Smooth muscle cell (in vitro differentiated cells): ENCODE results near the gene MAGI1. TPM values are rescaled to one million over a fixed set of nuclear protein-coding genes. Genes with fewer than 3 reads are reported as not detected.

Source experiments
- DNase-seq: peaks from one replicate; lab custom pipeline; 2025; ENCODE audit not compliant: unreplicated experiment; lab: John Stamatoyannopoulos, UW
- H2AFZ ChIP-seq: fragments of 200-600 bp; sonication (generic); 2 replicates; pipeline ENCODE4 v1.6.0; 2016; ENCODE audit warnings: antibody characterized with exemption, low read depth, mild to moderate bottlenecking
- H3F3A ChIP-seq: fragments of 200-600 bp; sonication (generic); 2 replicates; pipeline ENCODE4 v1.6.0; 2017; ENCODE audit warnings: antibody characterized with exemption, low read depth
- H3K27ac ChIP-seq: fragments of 200-600 bp; sonication (generic); 2 replicates; pipeline ENCODE4 v1.5.1; 2016; ENCODE audit warnings: low read depth, mild to moderate bottlenecking
- H3K27me3 ChIP-seq: fragments of 200-600 bp; sonication (generic); 2 replicates; pipeline ENCODE4 v1.6.1; 2016; ENCODE audit warnings: low read depth, mild to moderate bottlenecking
- H3K36me3 ChIP-seq: fragments of 200-600 bp; sonication (generic); 2 replicates; pipeline ENCODE4 v1.5.1; 2016; ENCODE audit warnings: low read depth
- H3K4me1 ChIP-seq: fragments of 200-600 bp; sonication (generic); 2 replicates; pipeline ENCODE4 v1.5.1; 2016; ENCODE audit warnings: low read depth
- H3K4me2 ChIP-seq: fragments of 200-600 bp; sonication (generic); 2 replicates; pipeline ENCODE4 v1.6.0; 2016; ENCODE audit warnings: mild to moderate bottlenecking
- H3K4me3 ChIP-seq: fragments of 200-600 bp; sonication (generic); 2 replicates; pipeline ENCODE4 v1.5.1; 2016; ENCODE audit warnings: mild to moderate bottlenecking
- H3K79me2 ChIP-seq: fragments of 200-600 bp; sonication (generic); 2 replicates; pipeline ENCODE4 v1.6.0; 2016; ENCODE audit warnings: low read depth, mild to moderate bottlenecking
- H3K9ac ChIP-seq: fragments of 200-600 bp; sonication (generic); 2 replicates; pipeline ENCODE4 v1.6.0; 2016; ENCODE audit warnings: low read depth
- H3K9me3 ChIP-seq: fragments of 200-600 bp; sonication (generic); replicated peaks from 2 replicates; pipeline ENCODE4 v1.5.1; 2016; ENCODE audit warnings: low read depth
- H4K20me1 ChIP-seq: fragments of 200-600 bp; sonication (generic); 2 replicates; pipeline ENCODE4 v1.6.0; 2016; ENCODE audit warnings: low read depth
- CTCF ChIP-seq: fragments of 200-600 bp; sonication (generic); IDR thresholded peaks from 2 replicates; pipeline ENCODE4 v1.5.1; 2017; ENCODE audit warnings: borderline replicate concordance, mild to moderate bottlenecking, antibody characterized with exemption; ENCODE audit not compliant: insufficient read depth, poor library complexity, severe bottlenecking
- WGBS: methylation state at CpG from one replicate; pipeline ENCODE4 v1.1.7; 2016; ENCODE audit warnings: low lambda C conversion rate; 5-methylcytosine and 5-hydroxymethylcytosine counted together
- polyA plus RNA-seq: library from polyadenylated mRNA; unstranded; fragments of >200 nt; fragmentation: Nextera tagmentation; extraction: Ambion mirVana; gene quantifications from 2 replicates; pipeline ENCODE4 v1.2.1, GENCODE V29; 2016
- total RNA-seq: library from RNA; depleted of rRNA; stranded (reverse); fragments of >200 nt; gene quantifications from 2 replicates; pipeline ENCODE4 v1.2.3, GENCODE V29; 2014

MAGI1 gene
- total and polyA plus RNA-seq, 2 experiments from 2014 or later: 9.9 to 23.3 TPM

- H3K9ac ChIP-seq: no peak overlapping the region
- H3K4me2 ChIP-seq: no peak overlapping the region
- no peak for DNase-seq
Observed at GRCh38 chr3:65776494-65776893, 262.2 kb downstream of the MAGI1 start.

GRCh38 chr3:65776081-65776480, 262.6 kb downstream of the MAGI1 start:
- Histone ChIP-seq H3K4me3 (no peak overlapping the region), H3K9me3 (no peaks in the 10 kb centered on the region), H3F3A (no peaks in the 10 kb centered on the region), H3K9ac (no peak overlapping the region), H3K4me1 (no peaks in the 10 kb centered on the region), H3K4me2 (no peak overlapping the region), H3K27ac (no peak overlapping the region), H3K36me3 (no peaks in the 10 kb centered on the region), H3K27me3 (no peaks in the 10 kb centered on the region), H2AFZ (no peak overlapping the region), H4K20me1 (peaks cover 51% of the 10 kb centered on the region), H3K79me2 (no peaks in the 10 kb centered on the region)
- no peak for DNase-seq
- TF ChIP-seq CTCF: no peak

More at GRCh38 chr3:65776494-65776893, 262.2 kb downstream of the MAGI1 start:
- no peak for TF ChIP-seq CTCF
- no peaks in the 10 kb centered on the region for H3K9me3 ChIP-seq
- H3K36me3 ChIP-seq: no peaks in the 10 kb centered on the region
- peaks cover 1% of the 10 kb centered on the region for H3K79me2 ChIP-seq
- no peak overlapping the region for H3K27ac ChIP-seq
- H4K20me1 ChIP-seq: peaks cover 49% of the 10 kb centered on the region
- no peak overlapping the region for H3K4me3 ChIP-seq
- 66% methylated on average over 6 of the region's 6 CpGs for WGBS
- H2AFZ ChIP-seq: no peak overlapping the region
- no peaks in the 10 kb centered on the region for H3K4me1 ChIP-seq
- no peaks in the 10 kb centered on the region for H3F3A ChIP-seq
- H3K27me3 ChIP-seq: no peaks in the 10 kb centered on the region

GRCh38 chr3:65772758-65773157, 266.0 kb downstream of the MAGI1 start:
- no peak overlapping the region for H3K27ac ChIP-seq
- no peak overlapping the region for H3K4me3 ChIP-seq
- no peaks in the 10 kb centered on the region for H3K36me3 ChIP-seq
- H3K27me3 ChIP-seq: no peaks in the 10 kb centered on the region
- H2AFZ ChIP-seq: no peak overlapping the region
- no peaks in the 10 kb centered on the region for H3K9me3 ChIP-seq
- no peak overlapping the region for H3K4me2 ChIP-seq
- no peaks in the 10 kb centered on the region for H3K4me1 ChIP-seq
- no peaks in the 10 kb centered on the region for H3F3A ChIP-seq
- no peaks in the 10 kb centered on the region for H3K79me2 ChIP-seq
- H3K9ac ChIP-seq: no peak overlapping the region
- TF ChIP-seq CTCF: no peak
- no peak for DNase-seq
- H4K20me1 ChIP-seq: peaks cover 47% of the 10 kb centered on the region
- 93% methylated on average over 3 of the region's 3 CpGs for whole genome bisulfite sequencing

- no peaks in the 10 kb centered on the region for H3K9me3 ChIP-seq
- no peaks in the 10 kb centered on the region for H3F3A ChIP-seq
- no peak overlapping the region for H2AFZ ChIP-seq
- H3K4me2 ChIP-seq: no peak overlapping the region
- peaks cover 52% of the 10 kb centered on the region for H4K20me1 ChIP-seq
- H3K4me3 ChIP-seq: no peak overlapping the region
- no peaks in the 10 kb centered on the region for H3K79me2 ChIP-seq
- no peak overlapping the region for H3K9ac ChIP-seq
- 94% methylated on average over 1 of the region's 1 CpG for WGBS
- no peak for DNase-seq
- H3K36me3 ChIP-seq: no peaks in the 10 kb centered on the region
- no peak overlapping the region for H3K27ac ChIP-seq
- TF ChIP-seq CTCF: no peak
- H3K27me3 ChIP-seq: no peaks in the 10 kb centered on the region
- H3K4me1 ChIP-seq: no peaks in the 10 kb centered on the region
Observed at GRCh38 chr3:65767551-65767950, 271.2 kb downstream of the MAGI1 start.
